GM19193 (cell line): ENCODE measurements around the gene IRF7.

Experiments
- POLR2A ChIP-seq: IDR thresholded peaks from 4 replicates; pipeline ENCODE4 v1.6.1; 2011; ENCODE audit not compliant: insufficient read depth, insufficient read length; ENCODE audit errors: extremely low read depth

Gene IRF7

GRCh38 chr11:607971-608659, 7.6 kb downstream of the IRF7 start:
- no peak for TF ChIP-seq POLR2A

GRCh38 chr11:607020-607780, 8.6 kb downstream of the IRF7 start:
- TF ChIP-seq POLR2A: no peak

- no peak for TF ChIP-seq POLR2A
Measured at GRCh38 chr11:606245-606644, 9.5 kb downstream of the IRF7 start.

- no peak for TF ChIP-seq POLR2A
Measured at GRCh38 chr11:605286-606129, 10.2 kb downstream of the IRF7 start.

GRCh38 chr11:603154-603553, 12.6 kb downstream of the IRF7 start:
- TF ChIP-seq POLR2A: no peak

GRCh38 chr11:601573-602245, 14.0 kb downstream of the IRF7 start:
- no peak for TF ChIP-seq POLR2A

- TF ChIP-seq POLR2A: no peak
Measured at GRCh38 chr11:598005-598680, 17.6 kb downstream of the IRF7 start.

- no peak for TF ChIP-seq POLR2A
Measured at GRCh38 chr11:597166-597725, 18.5 kb downstream of the IRF7 start.

GRCh38 chr11:596374-596773, 19.4 kb downstream of the IRF7 start:
- no peak for TF ChIP-seq POLR2A

- no peak for TF ChIP-seq POLR2A
Measured at GRCh38 chr11:595400-595799, 20.4 kb downstream of the IRF7 start.

- no peak for TF ChIP-seq POLR2A
Measured at GRCh38 chr11:593347-593746, 22.4 kb downstream of the IRF7 start.

GRCh38 chr11:592918-593317, 22.8 kb downstream of the IRF7 start:
- TF ChIP-seq POLR2A: no peak

- TF ChIP-seq POLR2A: no peak
Measured at GRCh38 chr11:592501-592900, 23.2 kb downstream of the IRF7 start.

GRCh38 chr11:590997-591396, 24.8 kb downstream of the IRF7 start:
- no peak for TF ChIP-seq POLR2A

- no peak for TF ChIP-seq POLR2A
Measured at GRCh38 chr11:589798-590197, 26.0 kb downstream of the IRF7 start.

GRCh38 chr11:587978-588380, 27.8 kb downstream of the IRF7 start:
- no peak for TF ChIP-seq POLR2A
